Stomach (tissue), 4 donors: ENCODE measurements around the gene TBCEL.

Experiments used
- CTCF ChIP-seq, 7 experiments: fragments of 450-650 bp in 4 of 7; fragments of 200-600 bp in 3 of 7; sonication (generic) in 3 of 7; IDR thresholded peaks; one replicate each; pipeline ENCODE4 v1.5.1; 2016 to 2019; ENCODE audit warnings: antibody characterized with exemption in 7 of 7, control low read depth in 2 of 7, mild to moderate bottlenecking in 1 of 7
- EP300 ChIP-seq: sonication (generic); formaldehyde crosslinking; IDR thresholded peaks from one replicate; pipeline ENCODE4 v1.6.1; 2017; ENCODE audit warnings: antibody characterized with exemption
- POLR2A ChIP-seq, 4 donors: fragments of 450-650 bp; IDR thresholded peaks; one replicate each; pipeline ENCODE4 v1.6.1; 2016; ENCODE audit warnings: antibody characterized with exemption in 4 of 4, control low read depth in 2 of 4, mild to moderate bottlenecking in 1 of 4, moderate library complexity in 1 of 4
- POLR2AphosphoS5 ChIP-seq, 3 donors: sonication (generic); formaldehyde crosslinking; IDR thresholded peaks; one replicate each; pipeline ENCODE4 v1.6.1; 2016; ENCODE audit warnings: antibody characterized with exemption in 3 of 3

- TF ChIP-seq POLR2A (IDR thresholded peaks at IDR 0.05) (no peak), CTCF (IDR thresholded peaks at IDR 0.05) (no peak), EP300 (no peak), POLR2AphosphoS5 (IDR thresholded peaks at IDR 0.05) (no peak)
Observed at GRCh38 chr11:121040614-121041002, 16.7 kb downstream of the TBCEL start.
